ENCODE measurements around the gene LATS2. TPM values are rescaled to one million over a fixed set of nuclear protein-coding genes. Genes with fewer than 3 reads are reported as not detected.
A peak's percentile ranks its signal among the peaks of the same experiment; 100 is the strongest.

LATS2 gene
- total RNA-seq, 1 donor from 2014 or later = 104 TPM

GRCh38 chr13:21031594-21032275, 29.7 kb downstream of the LATS2 start:
- peak overlapping the region; percentile 91 for H3K27ac Mint-ChIP-seq (ENCODE audit: unreplicated experiment)
- no peaks in the 10 kb centered on the region for H3K27me3 Mint-ChIP-seq (ENCODE audit: low read depth)
- TF ChIP-seq CTCF (IDR thresholded peaks at IDR 0.05) = no peak

GRCh38 chr13:21025539-21025938, 35.8 kb downstream of the LATS2 start:
- no peak for TF ChIP-seq CTCF (IDR thresholded peaks at IDR 0.05)
- Mint-ChIP-seq H3K4me1 (ENCODE audit: low read depth) (peaks cover 31% of the 10 kb centered on the region), H3K4me3 (ENCODE audit: unreplicated experiment) (no peak overlapping the region), H3K36me3 (ENCODE audit: low read depth) (no peaks in the 10 kb centered on the region), H3K27ac (ENCODE audit: unreplicated experiment) (peak overlapping the region; percentile 8), H3K27me3 (ENCODE audit: low read depth) (no peaks in the 10 kb centered on the region), H3K9me3 (ENCODE audit: low read depth) (no peaks in the 10 kb centered on the region)
- DNase-seq (ENCODE audit: low spot score) = no peak

More at GRCh38 chr13:21031594-21032275, 29.7 kb downstream of the LATS2 start:
- no peak for DNase-seq (ENCODE audit: low spot score)
- Mint-ChIP-seq H3K4me1 (ENCODE audit: low read depth) (peaks cover 61% of the 10 kb centered on the region), H3K36me3 (ENCODE audit: low read depth) (no peaks in the 10 kb centered on the region), H3K4me3 (ENCODE audit: unreplicated experiment) (peak overlapping the region; percentile 33), H3K9me3 (ENCODE audit: low read depth) (no peaks in the 10 kb centered on the region)

GRCh38 chr13:21022056-21022979, 39.1 kb downstream of the LATS2 start:
- DNase-seq (ENCODE audit: low spot score) = no peak
- H3K9me3 Mint-ChIP-seq (ENCODE audit: low read depth) = no peaks in the 10 kb centered on the region
- no peaks in the 10 kb centered on the region for H3K27me3 Mint-ChIP-seq (ENCODE audit: low read depth)
- no peak overlapping the region for H3K4me3 Mint-ChIP-seq (ENCODE audit: unreplicated experiment)
- TF ChIP-seq CTCF (IDR thresholded peaks at IDR 0.05) = no peak
- H3K4me1 Mint-ChIP-seq (ENCODE audit: low read depth) = peaks cover 43% of the 10 kb centered on the region
- no peaks in the 10 kb centered on the region for H3K36me3 Mint-ChIP-seq (ENCODE audit: low read depth)
- H3K27ac Mint-ChIP-seq (ENCODE audit: unreplicated experiment) = no peak overlapping the region

GRCh38 chr13:21020581-21020980, 40.8 kb downstream of the LATS2 start:
- H3K27ac Mint-ChIP-seq (ENCODE audit: unreplicated experiment) = peak overlapping the region; percentile 72

More at GRCh38 chr13:21020581-21020980, 40.8 kb downstream of the LATS2 start:
- H3K27me3 Mint-ChIP-seq (ENCODE audit: low read depth) = no peaks in the 10 kb centered on the region
- peaks cover 58% of the 10 kb centered on the region for H3K4me1 Mint-ChIP-seq (ENCODE audit: low read depth)
- H3K9me3 Mint-ChIP-seq (ENCODE audit: low read depth) = no peaks in the 10 kb centered on the region
- DNase-seq (ENCODE audit: low spot score) = no peak
- H3K36me3 Mint-ChIP-seq (ENCODE audit: low read depth) = peaks cover 3% of the 10 kb centered on the region
- H3K4me3 Mint-ChIP-seq (ENCODE audit: unreplicated experiment) = no peak overlapping the region
- TF ChIP-seq CTCF (IDR thresholded peaks at IDR 0.05) = no peak

All from chondrocyte (in vitro differentiated cells).